Fibroblast of villous mesenchyme (primary cell): ENCODE results near the gene OCRL. TPM values are rescaled to one million over a fixed set of nuclear protein-coding genes. Genes with fewer than 3 reads are reported as not detected.
"Not testable (repeated sequence)": the region's sequence is repeated elsewhere in the genome, so short reads cannot be mapped to it uniquely, and the experiment has no call there.

Experiments
- DNase-seq: peaks from one replicate; pipeline ENCODE4 v3.0.0-alpha.2; 2010; ENCODE audit warnings: low read depth
- H3K4me3 ChIP-seq: 2 replicates; pipeline ENCODE4 v1.5.1; 2011; ENCODE audit warnings: low read depth, mild to moderate bottlenecking, low read length
- CTCF ChIP-seq: IDR thresholded peaks from 2 replicates; pipeline ENCODE4 v1.5.1; 2012; ENCODE audit warnings: low read depth, mild to moderate bottlenecking, low read length; ENCODE audit not compliant: insufficient read depth
- total RNA-seq: library from RNA; depleted of rRNA; stranded (reverse); fragments of >200 nt; gene quantifications from 2 replicates; pipeline ENCODE4 v1.2.3, GENCODE V29; 2012

Gene OCRL
- total RNA-seq, 1 donor = 24.6 TPM

- DNase-seq = no peak
- no peak overlapping the region for H3K4me3 ChIP-seq
- no peak for TF ChIP-seq CTCF
These were observed 25.1 kb downstream of the OCRL start for GRCh38 chrX:129565046-129565650.

GRCh38 chrX:129566073-129566472, 26.0 kb downstream of the OCRL start:
- H3K4me3 ChIP-seq = no peak overlapping the region
- TF ChIP-seq CTCF = no peak
- no peak for DNase-seq

- TF ChIP-seq CTCF = no peak
- H3K4me3 ChIP-seq = no peak overlapping the region
- DNase-seq = no peak
These were observed 28.3 kb downstream of the OCRL start for GRCh38 chrX:129568349-129568748.

- H3K4me3 ChIP-seq = no peak overlapping the region
- DNase-seq = no peak
- TF ChIP-seq CTCF = no peak
These were observed 32.4 kb downstream of the OCRL start for GRCh38 chrX:129572422-129572821.

- not testable (repeated sequence) for H3K4me3 ChIP-seq, DNase-seq
These were observed 33.6 kb downstream of the OCRL start for GRCh38 chrX:129573652-129574051.

- H3K4me3 ChIP-seq = no peak overlapping the region
- DNase-seq = no peak
- TF ChIP-seq CTCF = no peak
These were observed 34.2 kb downstream of the OCRL start for GRCh38 chrX:129574214-129574613.

GRCh38 chrX:129576539-129576938, 36.5 kb downstream of the OCRL start:
- no peak for TF ChIP-seq CTCF
- DNase-seq = no peak
- H3K4me3 ChIP-seq = no peak overlapping the region
